ENCODE measurements around the gene ANKRD31. TPM values are rescaled to one million over a fixed set of nuclear protein-coding genes. Genes with fewer than 3 reads are reported as not detected.

Gene ANKRD31
- total RNA-seq, 1 experiment from 2014 or later: 0.11 TPM

- H3K14ac ChIP-seq (ENCODE audit: insufficient read depth, low read length): no peak overlapping the region
- H3K79me2 ChIP-seq (ENCODE audit: insufficient read depth, low read length): no peaks in the 10 kb centered on the region
- no peak overlapping the region for H4K5ac ChIP-seq (ENCODE audit: insufficient read length, low read depth, low read length)
- Mint-ChIP-seq H3K4me3 (no peak overlapping the region), H3K27me3 (ENCODE audit: low read depth) (no peaks in the 10 kb centered on the region), H3K4me1 (no peaks in the 10 kb centered on the region), H3K9me3 (no peaks in the 10 kb centered on the region), H3K27ac (no peak overlapping the region), H3K36me3 (ENCODE audit: insufficient read depth in 1 of 3, low read depth in 3 of 3) (no peaks in the 10 kb centered on the region)
- no peak overlapping the region for H4K8ac ChIP-seq (replicated peaks; ENCODE audit: insufficient read length, low read depth, low read length)
- no peaks in the 10 kb centered on the region for H4K20me1 ChIP-seq (ENCODE audit: control insufficient read depth, insufficient read depth, insufficient read length)
- no peak overlapping the region for H3K18ac ChIP-seq (ENCODE audit: insufficient read length, low read depth, low read length)
- no peak overlapping the region for H3K9ac ChIP-seq (ENCODE audit: extremely low read depth, insufficient read length, low read length)
- H3K79me1 ChIP-seq (ENCODE audit: insufficient read depth, low read depth, low read length, poor library complexity, severe bottlenecking): no peaks in the 10 kb centered on the region
- no peak overlapping the region for H2AK5ac ChIP-seq (ENCODE audit: insufficient read length, low read length)
- H2BK120ac ChIP-seq (ENCODE audit: low read depth, low read length, poor library complexity, severe bottlenecking): no peak overlapping the region
- H3K4ac ChIP-seq (ENCODE audit: low read depth, low read length): no peak overlapping the region
- TF ChIP-seq CTCF (conservative IDR thresholded peaks at IDR 0.05): no peak
- no peak overlapping the region for H2BK12ac ChIP-seq (ENCODE audit: insufficient read length, low read depth, low read length)
- no peak overlapping the region for H3K27ac ChIP-seq (ENCODE audit: insufficient read length, low read depth, low read length)
- H2BK5ac ChIP-seq (ENCODE audit: insufficient read length, low read length): no peak overlapping the region
- no peaks in the 10 kb centered on the region for H3K4me1 ChIP-seq (ENCODE audit: insufficient read depth, low read length)
- H3K4me2 ChIP-seq (ENCODE audit: insufficient read depth, insufficient read length, low read length): no peak overlapping the region
- no peak overlapping the region for H4K91ac ChIP-seq (ENCODE audit: insufficient read length, low read depth, low read length)
- H2BK20ac ChIP-seq (ENCODE audit: low read depth, low read length, poor library complexity, severe bottlenecking): no peak overlapping the region
- no peak overlapping the region for H2AFZ ChIP-seq (ENCODE audit: low read length)
- H3K23ac ChIP-seq (ENCODE audit: insufficient read length, low read depth, low read length): no peak overlapping the region
- no peak overlapping the region for H3K56ac ChIP-seq (ENCODE audit: insufficient read length, low read depth, low read length)
- DNase-seq: no peak
- no peaks in the 10 kb centered on the region for H3K9me3 ChIP-seq (ENCODE audit: control insufficient read depth, low read depth, low read length)
- WGBS (ENCODE audit: extremely low coverage, insufficient read length, low lambda C conversion rate): no CpG with 5 or more reads among the region's 4 CpGs
- H2BK15ac ChIP-seq (ENCODE audit: low read depth, low read length): no peak overlapping the region
- H3K23me2 ChIP-seq (ENCODE audit: insufficient read length, low read depth, low read length, poor library complexity, severe bottlenecking): no peaks in the 10 kb centered on the region
- H3T11ph ChIP-seq (ENCODE audit: low read length): no peak overlapping the region
- no peaks in the 10 kb centered on the region for H3K27me3 ChIP-seq (ENCODE audit: insufficient read depth, low read length)
Measured at GRCh38 chr5:75200776-75201175, 35.9 kb downstream of the ANKRD31 start.
